GM21786 (cell line): ENCODE results near the gene NDUFB7.
"Not testable (repeated sequence)": the region's sequence is repeated elsewhere in the genome, so short reads cannot be mapped to it uniquely, and the experiment has no call there.

ENCODE experiments used
- ATAC-seq: cut with Tn5 transposase; IDR thresholded peaks from one replicate; pipeline ENCODE4 v1.9.1; 2021; ENCODE audit not compliant: unreplicated experiment

Gene NDUFB7

DNA sequence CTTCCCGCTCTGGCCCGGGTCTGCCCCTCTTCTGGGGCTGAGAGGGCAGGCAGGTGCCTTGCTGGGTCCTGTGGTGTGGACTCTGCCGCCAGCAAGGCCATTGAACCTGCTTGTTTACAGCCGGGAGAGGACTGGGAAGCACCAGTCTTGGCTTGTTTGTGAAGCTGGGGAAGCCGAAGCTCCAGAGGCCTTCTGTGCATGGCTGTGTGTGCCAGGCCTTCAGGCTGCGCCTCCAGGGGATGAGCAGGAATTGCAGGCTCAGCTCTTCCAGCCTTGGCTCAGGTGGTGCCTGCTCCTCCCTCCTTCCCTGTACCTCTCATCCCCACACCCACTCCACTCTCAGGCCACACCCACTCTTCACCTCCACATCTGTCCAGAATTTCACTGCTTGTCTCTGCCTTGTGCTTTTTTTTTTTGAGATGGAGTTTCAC lies 17.5 kb downstream of the NDUFB7 start:
- ATAC-seq, result no peak

DNA sequence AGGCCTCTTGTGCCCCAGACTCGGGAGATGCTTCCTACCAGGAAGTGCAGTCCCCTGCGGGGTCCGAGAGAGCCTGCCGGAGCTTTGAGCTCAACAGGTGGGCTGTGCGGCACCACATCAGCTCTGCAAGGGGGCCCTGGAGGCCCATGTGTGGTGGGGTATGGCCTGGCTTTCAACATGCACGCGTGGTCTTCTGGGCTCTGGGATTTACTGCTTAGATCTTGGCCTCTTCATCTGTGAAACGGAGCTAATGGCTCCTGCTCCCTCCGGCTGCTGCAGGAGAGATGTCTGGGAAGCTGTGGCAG lies 18.0 kb downstream of the NDUFB7 start:
- no peak for ATAC-seq

DNA sequence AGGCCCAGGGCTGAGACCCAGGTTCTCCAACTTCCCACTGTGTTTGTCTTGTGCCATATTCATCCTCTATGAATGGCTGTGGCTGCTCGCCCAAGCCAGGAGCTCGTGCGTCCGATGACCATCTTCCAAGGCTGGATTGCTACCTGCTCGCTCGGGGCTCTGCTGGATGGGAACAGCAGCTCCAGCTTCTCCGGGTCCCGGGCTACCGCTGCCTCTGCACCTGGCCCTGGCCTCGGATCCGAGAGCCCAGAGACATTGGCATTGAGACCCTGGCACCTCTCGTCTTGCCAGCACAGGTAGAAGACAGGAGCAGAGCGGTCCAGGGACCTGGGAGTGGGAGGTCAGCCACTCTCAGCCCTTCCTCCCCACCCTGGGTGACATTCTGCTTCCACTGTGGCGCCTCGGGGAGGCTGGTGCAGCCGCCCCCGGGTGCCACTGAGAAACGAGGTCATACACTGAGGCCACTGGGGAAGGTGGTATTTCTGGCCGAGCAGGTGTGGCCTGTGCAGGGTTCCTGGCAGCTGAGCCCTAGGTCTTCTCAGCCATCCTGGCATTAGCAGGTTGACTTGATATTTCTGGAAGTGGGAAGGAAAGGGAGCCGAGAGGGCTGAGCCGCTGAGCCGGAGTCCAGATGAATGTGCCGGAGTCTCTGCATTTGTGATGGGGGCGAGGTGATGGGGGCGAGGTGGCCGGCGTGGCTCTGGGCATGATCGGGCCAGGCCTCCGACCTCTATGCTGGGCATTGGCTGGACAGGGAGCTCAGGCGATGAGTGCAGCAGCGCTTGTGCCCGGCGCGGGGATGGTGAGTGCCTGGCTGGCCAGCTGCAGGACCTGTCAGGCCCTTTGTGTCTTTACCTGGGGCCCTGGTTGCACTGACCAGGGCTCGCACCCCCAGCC lies 18.6 kb downstream of the NDUFB7 start:
- no peak for ATAC-seq

DNA sequence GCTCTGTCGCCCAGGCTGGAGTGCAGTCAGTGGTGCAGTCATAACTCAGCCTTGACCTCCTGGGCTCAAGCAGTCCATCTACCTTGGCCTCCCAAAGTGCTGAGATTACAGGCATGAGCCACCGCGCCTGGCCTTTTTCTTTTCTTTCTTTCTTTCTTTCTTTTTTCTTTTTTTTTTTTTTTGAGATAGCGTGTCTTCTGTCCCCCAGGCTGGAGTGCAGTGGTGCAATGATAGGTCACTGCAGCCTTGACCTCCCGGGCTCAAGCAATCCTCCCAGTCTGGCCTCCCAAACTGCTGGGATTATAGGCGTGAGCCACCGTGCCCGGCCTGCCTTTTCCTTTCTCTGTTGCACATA lies 19.9 kb downstream of the NDUFB7 start:
- ATAC-seq, result not testable (repeated sequence)

DNA sequence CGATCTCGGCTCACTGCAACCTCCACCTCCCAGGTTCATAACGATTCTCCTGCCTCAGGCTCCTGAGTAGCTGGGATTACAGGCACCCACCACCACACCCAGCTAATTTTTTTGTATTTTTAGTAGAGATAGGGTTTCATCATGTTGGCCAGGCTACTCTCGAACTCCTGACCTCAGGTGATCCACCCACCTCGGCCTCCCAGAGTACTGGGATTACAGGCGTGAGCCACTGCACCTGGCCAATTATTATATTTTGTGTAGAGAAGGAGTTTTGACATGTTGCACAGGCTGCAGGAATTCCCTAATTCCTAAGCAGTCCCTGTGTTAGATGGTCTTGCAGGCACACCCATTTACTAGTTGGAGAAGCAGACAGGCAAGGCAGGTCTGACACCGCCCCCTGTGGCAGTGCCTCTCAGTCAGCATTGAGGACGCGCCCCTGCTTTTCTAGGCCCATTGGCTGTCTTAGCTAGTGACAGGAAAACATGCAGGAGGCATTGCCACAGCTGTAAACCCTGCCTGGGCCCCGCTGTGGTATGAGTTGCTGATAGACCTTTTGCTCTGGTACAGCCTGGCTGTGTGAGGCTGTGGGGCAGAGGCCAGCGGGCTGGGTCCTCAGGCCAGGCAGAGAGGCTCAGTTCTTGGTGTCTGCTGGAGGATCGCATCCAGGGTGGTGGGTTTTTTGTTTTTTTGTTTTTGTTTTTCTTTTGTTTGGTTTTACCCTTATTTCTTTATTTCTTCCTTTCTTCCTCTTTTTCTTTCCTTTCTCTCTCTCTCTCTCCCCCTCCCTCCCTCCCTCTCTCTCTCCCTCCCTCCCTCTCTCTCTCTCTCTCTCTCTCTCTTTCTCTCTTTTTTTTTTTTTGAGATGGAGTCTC lies 20.5 kb downstream of the NDUFB7 start:
- ATAC-seq, result peak; percentile 47

DNA sequence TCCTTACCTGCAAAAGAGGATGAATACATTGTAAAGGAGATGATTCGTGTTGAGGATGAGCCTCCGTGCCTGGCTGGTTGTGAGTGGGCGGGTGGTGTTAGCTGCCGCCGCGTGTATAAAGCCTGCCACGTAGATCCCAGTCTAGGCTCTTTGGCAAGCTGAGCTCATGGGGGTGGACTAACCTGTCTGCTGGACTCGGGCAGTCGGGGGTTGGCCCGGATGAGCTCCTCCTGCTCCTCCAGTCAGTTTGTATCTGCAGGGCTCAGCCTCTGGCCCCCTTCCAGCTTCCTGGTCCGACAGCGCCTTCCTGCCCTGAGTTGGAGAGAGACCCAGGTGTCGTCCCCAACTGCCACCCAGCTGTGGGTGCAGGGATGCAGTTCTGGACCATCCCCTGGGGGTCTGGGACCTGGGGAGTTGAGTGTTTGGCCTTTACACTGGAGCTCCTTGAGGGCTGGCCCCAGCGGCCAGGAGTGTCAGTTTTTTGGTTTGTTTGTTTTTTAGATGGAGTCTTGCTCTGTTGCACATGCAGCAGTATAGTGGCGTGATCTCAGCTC lies 21.6 kb downstream of the NDUFB7 start:
- ATAC-seq, result no peak

DNA sequence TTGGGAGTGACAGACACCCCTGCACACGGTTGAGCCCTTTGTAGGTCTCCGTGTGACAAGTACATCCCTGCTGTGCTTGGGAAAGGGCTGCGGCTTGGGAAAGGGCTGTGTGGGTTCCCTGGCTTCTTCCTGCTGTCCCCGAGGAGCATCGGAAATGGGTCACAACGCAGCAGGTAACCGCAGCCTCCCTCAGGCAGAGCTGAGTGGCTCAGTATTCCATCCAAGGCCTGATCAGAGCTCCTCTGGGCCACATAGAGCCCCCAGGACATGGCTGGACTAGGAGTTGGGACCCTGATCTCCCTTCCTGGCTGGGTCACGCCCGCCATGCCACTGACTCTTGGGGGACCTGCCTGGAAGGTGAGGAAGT lies 26.2 kb downstream of the NDUFB7 start:
- ATAC-seq, result no peak

DNA sequence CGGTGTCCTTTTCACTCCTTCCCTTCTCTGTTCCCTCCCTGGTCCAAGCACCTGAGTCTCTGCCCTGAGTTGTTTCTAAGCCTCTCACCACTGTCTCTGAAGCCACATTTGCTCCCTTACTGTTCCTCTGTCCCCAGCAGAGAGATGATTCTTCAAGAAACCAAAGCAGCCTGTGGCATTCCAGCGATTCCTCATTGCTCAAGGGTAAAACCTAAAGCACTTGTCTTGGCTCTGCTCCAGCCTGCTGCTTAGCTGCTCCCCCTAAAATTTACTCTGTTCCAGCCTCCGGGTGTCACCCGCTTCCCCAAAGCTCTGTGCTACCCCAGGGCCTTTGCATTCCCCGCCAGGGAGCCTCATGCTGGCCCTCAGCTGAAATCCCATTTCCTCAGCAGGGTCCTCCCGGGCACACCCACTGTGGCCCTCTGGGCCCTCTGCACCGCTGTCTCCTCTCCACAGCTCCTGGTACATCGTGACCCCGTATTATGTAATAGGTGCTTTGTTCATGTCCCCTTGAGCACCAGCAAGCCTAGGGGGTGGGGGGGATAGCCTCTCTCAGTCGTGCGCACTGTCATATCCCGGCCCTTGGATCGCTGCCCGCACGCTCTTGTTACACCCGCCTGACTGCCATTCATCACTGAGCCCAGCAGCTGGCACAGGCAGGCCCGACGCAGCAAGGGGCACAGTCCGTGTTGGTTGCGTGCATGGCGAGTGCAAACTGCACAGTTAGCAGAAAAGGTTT lies 26.7 kb downstream of the NDUFB7 start:
- no peak for ATAC-seq

DNA sequence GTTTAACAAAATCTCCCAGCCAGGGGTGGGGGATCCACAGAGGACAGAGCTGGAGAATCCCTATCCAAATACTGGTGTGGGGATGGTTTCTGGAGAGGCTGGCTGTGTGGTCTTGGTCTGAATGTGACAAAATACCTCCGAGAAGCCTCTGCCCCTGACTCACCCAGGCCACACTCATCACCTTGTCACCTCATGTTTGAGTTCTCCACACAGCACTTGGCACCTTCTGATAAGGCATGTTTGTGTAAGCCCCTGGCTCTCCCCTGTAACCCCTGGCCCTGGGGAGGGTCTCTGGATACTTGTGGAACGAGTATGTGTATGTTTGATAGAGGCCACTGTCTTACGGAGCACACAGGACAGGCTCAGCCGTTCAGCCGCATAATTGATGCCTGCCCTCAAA lies 27.8 kb downstream of the NDUFB7 start:
- ATAC-seq, result no peak

DNA sequence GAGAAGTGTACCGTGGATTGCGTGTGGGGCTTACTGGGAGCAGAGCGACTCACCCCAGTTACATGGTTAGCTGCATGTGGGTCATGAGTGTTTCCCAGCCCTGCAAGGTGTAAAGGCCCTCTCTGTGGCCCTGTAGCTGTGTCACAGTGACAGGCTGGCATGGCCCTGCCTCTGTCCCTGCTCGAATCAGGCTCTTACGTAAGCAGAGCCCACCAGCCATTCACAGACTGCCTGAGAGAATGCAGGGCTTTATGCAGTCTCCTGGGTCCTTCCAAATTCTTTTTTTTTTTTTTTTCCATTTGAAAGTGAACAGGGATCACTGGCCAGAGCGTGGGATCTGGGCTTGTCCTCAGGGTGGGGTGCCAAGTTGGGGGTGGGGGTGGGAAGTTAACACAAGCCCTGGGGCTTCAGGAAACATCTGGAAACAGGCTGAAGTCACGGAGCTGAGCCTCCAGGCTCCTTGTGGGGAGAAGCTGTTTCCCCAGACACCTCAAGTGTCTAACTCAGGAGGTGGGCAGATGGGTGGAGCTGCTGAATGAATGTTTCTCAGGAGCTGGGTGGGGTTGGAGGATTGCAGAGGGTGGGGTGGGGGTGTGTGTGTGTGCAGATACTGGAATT lies 29.0 kb downstream of the NDUFB7 start:
- no peak for ATAC-seq

DNA sequence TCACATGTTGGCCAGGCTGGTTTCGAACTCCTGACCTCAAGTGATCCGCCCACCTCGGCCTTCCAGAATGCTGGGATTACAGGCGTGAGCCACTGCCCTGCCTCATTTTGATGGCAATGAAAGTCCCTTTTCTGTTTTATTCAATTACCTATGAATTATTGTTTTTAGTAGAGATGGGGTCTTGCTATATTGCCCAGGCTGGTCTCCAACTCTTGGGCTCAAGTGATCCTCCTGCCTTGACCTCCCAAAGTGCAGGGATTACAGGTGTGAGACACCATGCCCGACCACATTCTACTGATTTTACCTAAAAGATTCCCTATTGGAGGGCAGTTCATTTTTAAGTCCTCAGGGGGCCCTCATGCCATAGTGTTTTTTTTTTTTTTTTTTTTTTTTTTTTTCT lies 29.9 kb downstream of the NDUFB7 start:
- not testable (repeated sequence) for ATAC-seq

DNA sequence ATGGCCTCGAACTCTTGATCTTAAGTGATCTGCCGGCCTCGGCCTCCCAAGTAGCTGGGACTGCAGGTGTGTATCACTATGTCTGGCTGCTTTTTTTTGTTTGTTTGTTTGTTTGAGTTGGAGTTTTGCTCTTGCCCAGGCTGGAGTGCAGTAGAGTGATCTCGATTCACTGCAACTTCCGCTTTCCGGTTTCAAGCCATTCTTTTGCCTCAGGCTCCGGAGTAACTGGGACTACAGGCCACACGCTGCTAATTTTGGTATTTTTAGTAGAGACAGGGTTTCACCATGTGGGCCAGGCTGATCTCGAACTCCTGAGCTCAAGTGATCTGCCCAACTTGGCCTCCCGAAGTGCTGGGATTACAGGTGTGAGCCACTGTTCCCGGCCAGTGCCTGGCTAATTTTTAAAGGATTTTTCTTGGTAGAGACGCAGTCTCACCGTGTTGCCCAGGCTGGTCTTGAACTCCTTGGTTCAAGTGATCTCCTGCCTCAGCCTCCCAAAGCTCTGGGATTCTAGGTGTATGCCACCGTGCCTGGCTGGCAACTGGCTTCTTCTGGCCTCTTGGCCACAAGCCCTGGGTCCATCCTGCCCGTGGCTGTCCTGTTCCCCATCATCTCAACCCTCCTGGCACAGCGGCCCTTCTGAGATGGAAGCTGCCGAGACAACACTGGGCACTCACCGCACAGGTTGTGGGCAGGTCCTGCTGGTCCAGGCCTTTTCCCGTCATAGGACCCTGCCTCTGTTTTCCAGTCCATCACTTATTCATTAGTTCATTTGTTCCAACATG lies 30.9 kb downstream of the NDUFB7 start:
- no peak for ATAC-seq

DNA sequence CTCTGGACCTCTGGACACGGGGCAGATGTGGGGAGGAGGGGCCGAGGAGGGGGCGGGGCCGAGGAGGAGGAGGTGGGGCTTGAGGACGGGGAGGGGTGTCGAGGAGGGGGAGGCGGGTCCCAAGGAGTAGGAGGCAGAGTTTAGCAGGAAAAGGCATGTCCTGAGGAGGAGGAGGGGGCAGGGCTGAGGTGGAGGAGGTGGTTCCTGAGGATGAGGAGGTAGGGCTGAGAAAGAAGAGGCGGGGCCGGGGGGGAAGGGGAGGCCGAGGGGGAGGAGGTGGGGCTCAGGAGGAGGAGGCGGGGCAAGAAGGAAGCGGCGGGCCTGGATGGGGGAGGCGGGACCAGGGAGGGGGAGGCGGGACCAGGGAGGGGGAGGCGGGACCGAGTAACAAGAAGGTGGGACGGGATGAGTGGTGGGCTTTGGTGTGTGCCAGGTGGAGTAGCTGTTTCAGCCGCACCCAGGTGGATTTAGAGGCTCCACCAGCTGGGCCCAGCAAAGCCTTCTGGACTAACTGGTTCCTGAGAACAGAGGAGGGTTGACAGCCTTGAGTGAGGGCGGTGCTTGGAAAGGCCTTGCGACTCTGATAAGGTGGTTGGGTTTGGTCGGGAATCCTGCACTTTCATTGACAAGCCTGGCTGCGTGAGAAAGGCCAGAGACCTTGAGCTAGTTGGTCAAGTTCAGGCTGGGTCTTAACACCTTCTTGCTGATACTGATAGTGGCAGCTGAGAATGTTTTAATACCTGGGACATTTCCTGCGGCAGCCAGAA lies 34.8 kb downstream of the NDUFB7 start:
- ATAC-seq, result no peak

DNA sequence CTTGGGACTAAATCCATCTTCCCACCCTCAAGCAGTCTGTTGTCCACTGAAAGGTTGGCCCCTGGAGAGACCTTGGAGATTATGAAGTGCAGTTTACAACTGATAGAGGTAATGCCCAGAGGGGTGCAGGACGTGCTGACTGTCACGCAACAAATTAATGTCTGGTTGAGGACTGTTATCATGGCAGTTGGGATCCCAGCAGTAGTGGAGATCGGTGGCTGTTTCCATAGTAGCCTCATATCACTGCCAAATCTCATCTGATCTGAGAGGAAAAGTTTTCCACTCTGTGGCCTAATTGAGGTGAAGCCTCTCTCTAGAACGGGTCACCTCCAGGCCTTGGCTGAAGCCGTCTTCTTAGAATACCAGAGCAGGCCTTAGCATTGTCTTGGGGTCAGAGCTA lies 38.4 kb downstream of the NDUFB7 start:
- ATAC-seq, result no peak

DNA sequence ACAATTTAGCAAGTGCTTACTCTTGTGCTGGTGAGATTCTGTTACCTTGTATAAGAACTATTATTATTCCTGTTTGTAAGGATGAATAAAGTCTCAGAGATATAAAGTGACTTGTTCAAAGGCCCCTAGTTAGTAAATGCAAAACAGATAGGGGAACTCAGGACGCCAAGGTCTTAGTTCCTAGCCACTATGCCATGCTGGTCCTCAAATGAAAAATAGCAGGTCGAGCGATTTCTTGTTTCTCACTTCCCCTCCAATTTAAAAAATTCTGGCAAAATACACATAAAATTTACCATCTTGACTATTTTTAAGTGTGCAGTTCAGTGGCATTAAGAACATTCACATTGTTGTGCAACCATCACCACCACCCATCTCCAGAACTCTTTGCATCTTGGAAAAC lies 41.4 kb downstream of the NDUFB7 start:
- no peak for ATAC-seq

DNA sequence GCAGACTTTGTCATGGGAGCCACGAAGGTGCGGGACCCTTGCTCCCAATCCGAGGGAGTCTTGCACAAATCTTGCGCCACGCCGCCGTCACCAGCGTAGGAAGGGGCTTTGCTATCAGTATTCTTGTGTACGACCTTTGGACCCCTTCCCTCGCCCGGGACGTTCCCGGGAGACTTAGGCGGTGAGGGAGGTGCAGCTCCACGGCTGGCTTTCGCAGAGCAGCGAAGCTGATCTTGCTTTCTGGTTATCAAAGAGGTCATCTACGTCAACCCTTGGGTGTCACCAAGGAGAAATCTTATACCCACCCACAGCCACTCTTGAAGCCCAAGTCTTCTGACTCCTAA lies 41.9 kb downstream of the NDUFB7 start:
- ATAC-seq, result peak; percentile 1

DNA sequence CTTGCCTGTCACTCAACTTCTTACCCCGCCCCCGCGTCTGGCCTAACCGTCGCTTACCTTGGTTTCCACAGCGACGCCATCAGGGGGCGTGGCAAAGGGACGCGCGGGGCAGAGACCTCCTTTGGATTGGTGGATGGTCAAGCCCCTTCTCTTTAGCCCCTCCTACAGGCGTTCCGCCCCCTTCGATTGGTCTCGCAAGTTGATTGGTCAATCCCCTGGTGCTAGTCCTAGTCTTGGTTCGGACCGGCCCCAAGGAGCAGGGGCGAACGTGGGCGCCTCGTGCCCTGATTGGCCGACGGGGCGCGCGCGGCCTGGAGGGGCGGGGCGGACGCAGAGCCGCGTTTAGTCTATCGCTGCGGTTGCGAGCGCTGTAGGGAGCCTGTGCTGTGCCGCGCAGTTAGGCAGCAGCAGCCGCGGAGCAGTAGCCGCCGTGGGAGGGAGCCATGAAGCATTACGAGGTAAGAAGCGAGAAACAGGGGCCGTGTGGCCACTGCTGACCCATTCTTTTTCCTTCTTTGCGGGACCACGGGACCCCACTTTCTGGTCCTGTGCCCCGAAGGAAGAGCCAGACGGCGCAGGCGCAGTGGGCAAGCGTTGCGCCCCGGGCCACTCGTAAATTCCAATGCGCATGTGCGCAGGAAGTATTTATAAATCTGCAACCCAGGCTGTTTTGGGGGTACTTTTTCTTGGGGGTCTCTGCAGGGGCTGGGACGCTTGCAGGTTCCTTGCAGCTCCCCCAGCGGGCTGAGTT lies 42.4 kb downstream of the NDUFB7 start, which contains the start of gene TECR:
TECR (plus strand) TSS at position 341 of the 751 bp plus-strand sequence; CDS start at position 444, 103 bp downstream.
- peak; percentile 95 for ATAC-seq

DNA sequence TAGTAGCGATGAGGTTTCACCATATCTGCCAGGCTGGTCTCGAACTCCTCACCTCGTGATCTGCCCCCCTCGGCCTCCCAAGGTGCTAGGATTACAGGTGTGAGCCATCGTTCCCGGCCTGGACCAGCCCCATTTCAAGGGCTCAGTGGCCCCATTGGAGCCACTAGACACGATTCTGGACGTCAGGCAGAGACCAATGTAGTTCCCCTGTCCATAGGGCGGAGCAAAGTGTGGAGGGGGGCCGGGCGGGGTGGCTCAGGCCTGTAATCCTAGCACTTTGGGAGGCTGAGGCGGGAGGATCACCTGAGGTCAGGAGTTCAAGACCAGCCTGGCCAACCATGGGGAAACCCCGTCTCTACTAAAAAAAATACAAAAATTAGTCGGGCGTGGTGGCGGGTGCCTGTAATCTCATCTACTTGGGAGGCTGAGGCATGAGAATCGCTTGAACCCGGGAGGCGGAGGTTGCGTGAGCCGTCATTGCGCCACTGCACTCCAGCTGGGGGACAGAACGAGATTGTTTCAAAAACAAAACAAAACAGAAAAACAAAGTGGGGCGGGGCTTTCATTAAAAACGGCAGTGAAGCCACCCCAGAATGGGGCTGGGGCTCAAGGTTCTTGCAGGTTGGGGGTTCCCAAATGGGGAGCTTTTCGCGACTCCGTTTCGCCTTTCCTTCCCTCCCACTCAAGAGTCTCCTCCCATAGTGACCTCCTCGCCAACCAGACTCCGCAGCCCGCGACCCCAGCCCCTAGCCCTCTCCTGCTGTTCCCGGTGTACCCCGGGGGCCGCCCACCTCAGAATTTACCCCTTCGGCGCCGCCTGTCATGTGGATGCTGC lies 43.2 kb downstream of the NDUFB7 start:
- no peak for ATAC-seq
